CD4-positive, alpha-beta T cell treated with Interleukin-21 for 1 hour (primary cell): ENCODE results near the gene PLXNB3.
"Not testable (repeated sequence)": the region's sequence is repeated elsewhere in the genome, so short reads cannot be mapped to it uniquely, and the experiment has no call there.

ENCODE experiments used
- DNase-seq: peaks from one replicate; pipeline ENCODE4 v3.0.0-alpha.2; 2020

The PLXNB3 gene

DNA sequence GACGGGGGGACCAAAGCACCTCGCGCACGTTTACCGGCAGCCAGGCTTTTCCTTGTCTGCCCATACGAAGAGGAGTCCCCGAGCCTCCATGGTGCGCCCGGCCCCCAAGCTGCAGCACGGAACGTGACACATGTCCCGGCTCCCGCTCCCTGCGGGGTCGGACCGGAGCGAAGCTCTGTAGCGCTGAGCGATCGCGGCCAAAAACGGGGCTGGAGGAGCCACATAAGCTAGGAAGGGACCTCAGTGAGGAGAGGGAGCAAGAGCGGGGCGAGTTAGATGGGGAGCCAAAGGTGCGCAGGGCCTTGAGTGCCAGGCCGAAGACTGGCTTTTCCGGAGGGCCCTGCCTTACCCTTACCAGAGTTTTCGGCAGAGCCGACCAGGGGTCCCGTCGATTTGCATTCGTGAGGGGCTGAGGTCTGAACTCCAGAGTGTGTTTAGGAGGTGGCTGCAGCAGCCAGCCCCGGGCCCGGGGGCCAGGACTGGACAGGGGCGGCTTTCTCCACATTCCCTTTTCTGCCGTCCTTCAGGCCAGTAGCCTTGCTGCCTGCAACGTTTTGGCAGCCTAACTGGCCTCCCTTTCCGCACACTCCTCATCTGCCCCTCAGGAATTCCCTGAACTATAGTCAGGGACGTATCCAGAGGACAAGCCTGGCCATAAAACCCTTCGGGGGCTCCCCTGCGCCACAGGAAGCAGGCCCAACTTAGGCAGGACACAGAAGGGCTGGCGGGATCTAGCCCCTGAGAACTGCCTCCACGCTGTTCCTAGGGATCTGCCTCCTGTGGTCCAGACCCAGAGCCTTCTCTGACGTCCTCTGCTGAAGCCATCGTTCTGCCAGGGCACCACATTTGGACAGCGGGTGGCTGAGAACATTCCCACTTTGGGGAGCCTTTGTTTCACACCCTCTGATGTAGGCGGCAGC, 31.1 kb downstream of the PLXNB3 start:
- DNase-seq: no peak

DNA sequence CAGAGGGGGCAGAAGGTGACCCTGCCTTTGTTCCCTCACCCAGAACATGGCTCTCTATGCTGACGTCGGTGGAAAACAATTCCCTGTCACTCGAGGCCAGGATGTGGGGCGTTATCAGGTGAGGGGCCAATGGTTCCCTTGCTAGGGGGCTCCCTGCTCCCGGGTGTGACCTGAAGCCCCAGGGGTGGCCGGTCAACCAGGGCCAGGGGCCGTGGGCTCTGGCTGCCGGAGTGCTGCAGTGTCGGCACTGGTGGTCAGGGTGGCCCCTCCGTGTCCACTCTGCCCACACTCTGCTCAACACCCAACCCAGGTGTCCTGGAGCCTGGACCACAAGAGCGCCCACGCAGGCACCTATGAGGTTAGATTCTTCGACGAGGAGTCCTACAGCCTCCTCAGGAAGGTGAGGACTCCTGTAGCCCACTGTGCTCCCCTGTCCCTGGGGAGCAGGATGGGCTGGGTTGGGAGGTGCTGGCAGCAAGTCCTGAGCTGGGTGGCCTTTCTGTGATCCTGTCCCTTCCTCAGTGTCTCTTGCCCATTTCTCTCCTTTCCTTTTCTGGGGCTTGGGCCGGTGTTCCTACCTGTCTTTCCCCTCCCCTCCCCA, 33.5 kb downstream of the PLXNB3 start:
- DNase-seq: no peak

GRCh38 chrX:153799326-153799725, 35.3 kb downstream of the PLXNB3 start:
- DNase-seq: no peak

DNA sequence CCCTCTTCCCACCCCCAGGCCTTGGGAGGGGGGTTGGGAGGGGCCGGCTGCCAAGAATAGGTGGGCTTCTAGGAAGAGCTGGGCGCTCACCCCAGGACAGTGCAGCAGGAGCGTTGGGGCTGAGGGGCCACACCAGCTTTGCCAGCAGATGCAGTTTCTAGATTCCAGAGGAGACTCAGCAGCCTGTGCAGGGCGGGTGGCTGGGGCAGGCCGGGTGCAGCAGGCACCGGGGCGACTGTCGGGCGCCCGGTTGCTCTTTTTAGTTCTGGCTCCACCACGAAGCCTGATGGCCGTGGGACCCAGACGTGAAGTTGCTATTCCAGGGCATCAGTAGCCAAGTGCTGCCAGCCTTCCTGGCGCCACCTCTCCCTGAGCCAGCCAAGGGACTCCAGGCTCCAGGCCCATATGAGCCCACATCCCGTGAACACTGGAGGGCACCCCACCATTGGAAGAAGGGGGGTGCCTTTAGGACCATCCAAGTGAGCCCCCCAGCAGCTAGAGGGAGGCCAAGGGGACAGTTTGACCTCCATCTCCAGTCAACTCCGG, 36.2 kb downstream of the PLXNB3 start:
- no peak for DNase-seq

DNA sequence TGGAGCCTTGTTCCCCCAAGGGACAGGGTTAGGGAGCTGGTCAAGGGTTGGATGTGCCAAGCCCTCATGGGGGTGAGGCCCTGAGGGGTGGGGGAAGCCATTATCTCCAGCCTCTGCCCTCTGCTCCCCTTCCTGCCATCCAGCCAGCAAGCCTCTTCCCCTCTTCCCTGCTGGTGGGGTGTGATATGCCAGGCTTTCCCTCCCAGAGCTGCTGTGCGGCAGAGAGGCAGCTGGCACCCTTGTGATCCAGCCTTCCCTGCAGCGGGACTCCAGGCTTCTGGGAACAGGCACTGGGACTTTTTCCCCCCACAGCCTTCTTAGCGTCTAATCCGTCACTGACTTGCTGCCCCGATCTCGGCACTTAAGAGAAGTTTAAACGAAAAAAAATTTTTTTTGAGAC, 36.7 kb downstream of the PLXNB3 start:
- DNase-seq: no peak

- no peak for DNase-seq
These were observed 37.6 kb downstream of the PLXNB3 start for GRCh38 chrX:153801669-153802068.

- no peak for DNase-seq
These were observed 38.5 kb downstream of the PLXNB3 start for GRCh38 chrX:153802513-153803045.

DNA sequence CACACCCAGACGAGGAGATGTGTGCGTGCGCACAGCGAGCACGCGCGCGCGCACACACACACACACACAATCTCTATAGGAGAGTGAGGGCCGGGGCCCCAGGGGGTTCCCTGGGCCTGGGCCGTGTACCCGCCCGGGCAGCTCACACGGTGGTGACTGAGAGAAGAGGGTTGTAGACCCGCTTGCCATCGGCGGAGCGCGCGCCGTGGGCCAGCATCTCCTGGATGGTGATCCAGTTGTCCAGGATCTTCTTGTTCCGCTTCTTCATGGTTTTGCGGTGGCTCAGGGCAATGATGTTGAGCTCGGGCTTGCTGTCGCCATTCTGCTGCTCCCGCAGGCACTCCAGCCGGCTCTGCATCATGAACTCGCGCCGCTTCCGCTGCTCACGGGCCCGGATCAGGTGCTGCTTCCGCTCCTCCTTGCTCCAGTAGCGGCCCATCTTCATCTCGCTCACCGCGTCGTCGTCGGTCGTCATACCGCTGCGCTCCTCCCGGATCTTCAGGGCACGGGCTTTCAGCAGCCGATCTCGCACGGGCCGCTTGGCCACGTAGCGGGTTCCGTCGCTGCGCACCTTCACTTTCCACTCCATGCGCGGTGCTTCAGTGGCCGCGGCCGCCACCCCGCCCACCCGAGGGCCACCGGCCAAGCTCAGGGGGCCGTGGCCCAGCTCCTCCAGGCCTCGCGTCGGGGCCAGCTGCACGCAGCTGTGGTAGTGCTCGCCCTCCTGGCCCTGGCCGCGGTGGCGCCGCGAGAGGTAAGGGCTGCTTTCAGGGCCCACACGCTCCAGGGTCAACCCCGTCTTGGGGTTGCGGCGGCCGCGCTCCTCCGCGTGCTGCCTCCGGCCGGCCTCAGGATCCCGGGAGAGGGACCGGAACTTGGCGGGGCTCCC, 39.4 kb downstream of the PLXNB3 start:
- no peak for DNase-seq

- no peak for DNase-seq
These were observed 40.1 kb downstream of the PLXNB3 start for GRCh38 chrX:153804100-153804595.

GRCh38 chrX:153804621-153805020, 40.6 kb downstream of the PLXNB3 start:
- DNase-seq: no peak

DNA sequence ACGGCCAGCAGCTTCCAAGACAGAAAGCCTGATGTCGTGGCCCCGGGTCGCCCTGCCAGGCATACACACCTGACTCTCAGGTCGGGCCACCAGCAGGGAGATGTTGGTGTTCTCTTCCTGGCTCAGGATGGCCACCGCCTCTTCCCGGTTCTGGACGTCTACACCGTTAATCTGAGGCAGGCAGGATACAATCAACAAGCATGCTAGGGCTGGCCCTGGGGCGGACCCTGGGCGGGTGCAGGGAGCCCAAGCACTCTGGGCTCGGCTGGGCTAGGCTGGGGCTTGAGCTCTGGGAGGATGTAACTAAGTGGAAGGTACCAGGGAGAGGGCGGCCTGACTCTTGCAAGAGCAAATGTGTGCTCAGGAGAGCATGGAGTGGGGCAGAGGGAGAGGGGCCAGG, 41.4 kb downstream of the PLXNB3 start:
- no peak for DNase-seq

DNA sequence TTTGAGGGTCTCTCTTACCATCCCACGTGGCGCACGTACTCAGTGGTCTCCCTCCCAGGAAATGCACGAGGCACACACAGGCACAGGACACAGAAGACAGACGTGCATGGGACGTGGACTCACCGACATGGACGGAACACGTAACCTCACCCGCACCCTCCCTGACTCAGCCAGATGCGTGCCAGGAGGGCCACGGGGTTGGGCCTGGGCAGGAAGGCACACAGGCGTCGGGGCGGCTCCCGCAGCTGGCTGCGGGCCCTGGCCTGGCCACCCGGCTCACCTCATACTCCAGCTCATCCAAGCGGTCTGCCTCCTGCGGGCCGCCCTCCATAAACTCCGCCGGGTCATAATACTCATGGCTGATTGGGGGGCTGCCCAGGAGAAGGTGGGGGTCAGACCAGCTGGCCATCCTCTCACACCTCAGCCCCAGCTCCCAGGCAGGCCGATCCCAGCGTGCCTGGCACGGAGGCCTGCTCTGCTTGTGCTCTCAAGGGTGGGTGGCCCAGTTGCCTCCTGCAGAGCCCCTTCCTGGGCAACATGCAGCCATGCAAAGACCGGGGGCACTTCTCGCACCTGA, 43.0 kb downstream of the PLXNB3 start:
- DNase-seq: no peak

DNA sequence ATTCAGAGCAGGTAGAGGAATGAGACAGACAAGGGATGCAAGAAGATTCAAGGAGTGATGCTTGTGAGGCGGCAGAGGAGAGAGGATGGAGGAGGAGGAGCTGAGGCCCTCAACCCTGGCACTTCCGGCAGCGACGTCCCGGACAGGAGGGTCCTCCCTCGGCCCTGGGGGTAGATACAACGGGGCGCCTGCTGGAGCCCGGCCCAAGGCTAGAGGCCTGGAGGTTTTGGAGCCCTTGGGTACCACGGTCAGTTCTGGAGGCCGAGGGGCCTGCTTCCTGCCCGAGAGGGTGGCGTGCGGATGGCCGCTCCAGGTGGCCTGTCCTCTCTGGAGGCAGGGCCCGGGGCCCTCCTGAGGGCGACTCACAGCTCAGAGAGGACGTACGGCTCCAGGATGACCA, 43.9 kb downstream of the PLXNB3 start:
- no peak for DNase-seq

GRCh38 chrX:153812220-153812619, 48.2 kb downstream of the PLXNB3 start:
- no peak for DNase-seq

- DNase-seq: no peak
These were observed 49.1 kb downstream of the PLXNB3 start for GRCh38 chrX:153813161-153813560.

DNA sequence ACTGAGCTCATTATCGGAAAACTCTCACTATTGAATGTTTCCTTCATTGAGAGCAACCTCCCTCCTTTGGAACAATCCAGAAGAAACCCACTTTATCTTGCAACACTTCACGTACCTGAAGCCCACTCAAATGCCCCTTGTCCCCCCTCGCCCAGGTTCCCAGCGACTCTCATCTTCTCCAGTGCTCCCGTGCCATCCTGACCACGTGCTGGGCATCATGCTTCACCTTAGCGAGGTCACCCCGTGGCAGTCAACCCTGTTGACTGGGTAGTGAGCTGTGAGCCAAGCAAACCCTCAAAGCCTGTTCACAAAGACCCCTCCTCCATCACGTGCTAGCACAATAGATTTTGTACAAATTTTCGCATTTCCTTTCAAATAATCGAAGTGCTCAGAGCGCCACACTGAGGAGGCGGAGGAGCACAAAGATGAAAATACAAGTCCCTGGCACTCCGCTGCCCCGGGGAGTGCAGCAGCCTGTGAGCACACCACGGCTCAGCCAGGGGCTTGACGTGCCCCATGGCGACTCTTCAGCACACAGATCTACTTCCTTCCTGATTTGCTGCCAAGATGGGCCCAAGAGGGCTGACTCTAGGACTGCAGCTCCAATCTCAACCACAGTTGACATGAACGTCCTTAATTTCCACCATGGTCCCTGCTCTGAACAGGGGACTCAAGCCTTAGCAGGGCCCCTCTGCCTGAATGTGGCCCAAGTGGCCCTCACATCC, 50.7 kb downstream of the PLXNB3 start:
- DNase-seq: no peak

DNA sequence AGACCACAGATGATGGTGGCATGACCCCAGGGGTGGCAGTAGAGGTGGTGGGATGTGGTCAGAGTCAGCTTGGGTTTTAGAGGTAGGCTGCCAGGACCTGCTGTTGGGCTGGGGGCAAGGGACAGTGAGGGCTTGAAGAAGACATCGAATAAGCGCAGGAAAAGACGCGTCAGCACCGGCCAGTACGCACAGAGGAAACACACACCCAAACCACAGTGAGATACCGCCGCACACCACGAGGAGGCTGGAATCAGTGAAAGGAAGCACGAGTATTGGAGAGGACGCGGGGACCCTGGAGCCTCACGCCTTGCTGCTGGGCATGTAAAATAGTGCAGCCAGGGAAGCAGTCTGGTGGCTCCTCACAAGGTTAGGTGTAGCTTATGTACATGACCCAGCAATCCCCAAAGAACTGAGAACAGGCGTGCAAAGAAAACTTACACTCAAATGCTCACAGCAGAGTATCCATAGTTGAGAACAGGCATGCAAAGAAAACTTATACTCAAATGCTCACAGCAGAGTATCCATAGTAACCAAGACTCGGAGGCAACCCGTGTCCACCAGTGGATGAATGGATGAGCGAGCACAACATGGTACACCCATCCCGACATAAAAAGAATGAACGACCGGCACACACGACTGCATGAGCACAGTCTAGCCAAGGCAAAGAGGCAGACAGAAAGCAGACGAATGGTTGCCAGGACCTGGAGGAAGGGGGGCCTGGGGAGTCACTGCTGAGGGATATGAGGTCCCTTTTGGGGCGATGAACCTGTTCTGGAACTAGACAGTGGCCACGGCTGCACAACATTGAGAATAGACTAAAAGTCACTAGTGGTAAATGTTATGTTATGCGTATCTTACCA, 53.0 kb downstream of the PLXNB3 start:
- peak; percentile 48 for DNase-seq

- DNase-seq: not testable (repeated sequence)
These were observed 54.0 kb downstream of the PLXNB3 start for GRCh38 chrX:153818064-153818463.

- DNase-seq: peak; percentile 57
These were observed 54.7 kb downstream of the PLXNB3 start for GRCh38 chrX:153818571-153819383.
